CD14-positive monocyte (primary cell): Measurements from ENCODE around the gene TMEM259. TPM values are rescaled to one million over a fixed set of nuclear protein-coding genes. Genes with fewer than 3 reads are reported as not detected.

Source experiments
- DNase-seq, 3 donors: peaks; one replicate each; pipeline ENCODE4 v3.0.0-alpha.2; 2011 to 2022
- H2AFZ ChIP-seq: 2 replicates; pipeline ENCODE4 v1.6.0; 2012; ENCODE audit warnings: mild to moderate bottlenecking, low read depth, low read length, inconsistent platforms; ENCODE audit not compliant: insufficient read depth, poor library complexity, severe bottlenecking
- H3K27ac ChIP-seq, 2 donors: 1 replicate in 1 of 2; 2 replicates in 1 of 2; pipeline ENCODE4 v1.5.1; 2012 to 2013; ENCODE audit warnings: low read length in 2 of 2, control low read depth in 1 of 2, inconsistent platforms in 1 of 2, low read depth in 1 of 2, mild to moderate bottlenecking in 1 of 2
- H3K27me3 ChIP-seq, 2 donors: one replicate each; pipeline versions ENCODE4 v1.6.0 to v1.6.1; 2011 to 2013; ENCODE audit warnings: low read length in 2 of 2; ENCODE audit not compliant: control insufficient read depth in 2 of 2, insufficient read depth in 2 of 2
- H3K36me3 ChIP-seq, 2 donors: replicated peaks in 1 of 2; 1 replicate in 1 of 2; 2 replicates in 1 of 2; pipeline versions ENCODE4 v1.5.1 to v1.6.1; 2012 to 2013; ENCODE audit warnings: low read length in 2 of 2, control low read depth in 1 of 2, inconsistent platforms in 1 of 2, mild to moderate bottlenecking in 1 of 2; ENCODE audit not compliant: insufficient read depth in 2 of 2, control insufficient read depth in 1 of 2
- H3K4me1 ChIP-seq, 2 donors: 1 replicate in 1 of 2; 2 replicates in 1 of 2; pipeline versions ENCODE4 v1.5.1 to v1.6.1; 2012 to 2013; ENCODE audit warnings: low read length in 2 of 2, control low read depth in 1 of 2, inconsistent platforms in 1 of 2, mild to moderate bottlenecking in 1 of 2, moderate library complexity in 1 of 2; ENCODE audit not compliant: insufficient read depth in 2 of 2, control insufficient read depth in 1 of 2
- H3K4me2 ChIP-seq: replicated peaks from 2 replicates; pipeline ENCODE3; 2012; ENCODE audit warnings: low read length, moderate library complexity, mild to moderate bottlenecking; ENCODE audit not compliant: poor library complexity, severe bottlenecking; ENCODE audit errors: extremely low read depth
- H3K4me3 ChIP-seq, 3 experiments: fragments of 200-600 bp in 1 of 3; sonication (generic) in 1 of 3; replicated peaks in 1 of 3; 1 replicate in 2 of 3; 2 replicates in 1 of 3; pipeline ENCODE4 v1.5.1; 2011 to 2013; ENCODE audit warnings: low read length in 3 of 3, mild to moderate bottlenecking in 3 of 3, control low read depth in 2 of 3, low read depth in 2 of 3, inconsistent platforms in 1 of 3, moderate library complexity in 1 of 3
- H3K79me2 ChIP-seq: 2 replicates; pipeline ENCODE4 v1.6.0; 2012; ENCODE audit warnings: mild to moderate bottlenecking, control low read depth, inconsistent platforms, low read length, moderate library complexity; ENCODE audit not compliant: insufficient read depth
- H3K9ac ChIP-seq: 2 replicates; pipeline ENCODE4 v1.6.0; 2017; ENCODE audit warnings: low read length, mild to moderate bottlenecking; ENCODE audit not compliant: insufficient read depth, poor library complexity, severe bottlenecking
- H3K9me3 ChIP-seq, 2 donors: replicated peaks in 1 of 2; 1 replicate in 1 of 2; 2 replicates in 1 of 2; pipeline versions ENCODE4 v1.5.1 to v1.6.1; 2012 to 2013; ENCODE audit warnings: low read length in 2 of 2, control low read depth in 1 of 2; ENCODE audit not compliant: control insufficient read depth in 1 of 2, insufficient read depth in 1 of 2
- H4K20me1 ChIP-seq: 2 replicates; pipeline ENCODE4 v1.6.0; 2012; ENCODE audit warnings: mild to moderate bottlenecking, low read length, control low read depth, moderate library complexity; ENCODE audit not compliant: insufficient read depth
- H3K27ac Mint-ChIP-seq, 7 donors: one replicate each; pipeline ENCODE4 v1.8.0; 2020; ENCODE audit warnings: mild to moderate bottlenecking in 7 of 7, mixed read lengths in 7 of 7, moderate library complexity in 6 of 7, inconsistent platforms in 2 of 7
- H3K27me3 Mint-ChIP-seq, 3 donors: one replicate each; pipeline ENCODE4 v1.8.0; 2021 to 2022; ENCODE audit warnings: low read depth in 3 of 3, mild to moderate bottlenecking in 3 of 3, mixed read lengths in 3 of 3, moderate library complexity in 3 of 3, inconsistent platforms in 1 of 3
- H3K36me3 Mint-ChIP-seq, 2 donors: one replicate each; pipeline ENCODE4 v1.8.0; 2020; ENCODE audit warnings: mixed read lengths in 2 of 2, inconsistent platforms in 1 of 2, mild to moderate bottlenecking in 1 of 2
- H3K4me1 Mint-ChIP-seq: one replicate; pipeline ENCODE4 v1.8.0; 2020; ENCODE audit warnings: mild to moderate bottlenecking, mixed read lengths
- H3K4me3 Mint-ChIP-seq, 2 donors: one replicate each; pipeline ENCODE4 v1.8.0; 2020; ENCODE audit warnings: mild to moderate bottlenecking in 2 of 2, mixed read lengths in 2 of 2, moderate library complexity in 1 of 2
- H3K9me3 Mint-ChIP-seq, 7 donors: one replicate each; pipeline ENCODE4 v1.8.0; 2020 to 2022; ENCODE audit warnings: mixed read lengths in 7 of 7, mild to moderate bottlenecking in 6 of 7, moderate library complexity in 6 of 7, inconsistent platforms in 2 of 7
- CTCF ChIP-seq: fragments of 200-600 bp; IDR thresholded peaks from one replicate; pipeline ENCODE4 v1.8.0; 2022; ENCODE audit warnings: antibody characterized with exemption, mild to moderate bottlenecking
- WGBS: methylation state at CpG from one replicate; pipeline ENCODE4 v1.1.5; 2013; ENCODE audit warnings: missing lambda C conversion rate; ENCODE audit not compliant: insufficient coverage; 5-methylcytosine and 5-hydroxymethylcytosine counted together
- intact Hi-C, 2 donors: fragments of 100-400 bp; cut with micrococcal nuclease; formaldehyde crosslinking; loops; one replicate each; pipeline versions ENCODE4 v1.15.0 to v1.15.1; 2023
- polyA plus RNA-seq, 3 donors: library from polyadenylated mRNA; depleted of rRNA in 1 of 3; unstranded in 2 of 3; stranded (reverse) in 1 of 3; fragments of 300-500 nt in 2 of 3; fragments of >200 nt in 1 of 3; fragmentation: Illumina TruSeq in 2 of 3; gene quantifications; 1 replicate in 2 of 3; 2 replicates in 1 of 3; pipeline ENCODE4 v1.2.3, GENCODE V29; 2012 to 2021

TMEM259 gene
- polyA plus RNA-seq, 3 donors: 37.4 to 417 (median 45.0) TPM

- no peak overlapping the region for H3K27ac ChIP-seq
- H3K4me3 ChIP-seq: no peak overlapping the region
- H3K27me3 ChIP-seq: no peaks in the 10 kb centered on the region
- H3K4me2 ChIP-seq: no peak overlapping the region
- WGBS: 96% methylated on average over 27 of the region's 31 CpGs
- H3K9me3 Mint-ChIP-seq: peaks cover under 1 to 10% (median 6%) of the 10 kb centered on the region in 7 donors
- H3K36me3 ChIP-seq: peaks cover 39 to 67% of the 10 kb centered on the region in 2 donors
- peaks cover under 1% of the 10 kb centered on the region in 2 donors for H3K9me3 ChIP-seq
- H3K4me1 Mint-ChIP-seq: no peaks in the 10 kb centered on the region
- peaks cover 35 to 40% of the 10 kb centered on the region in 2 donors for H3K36me3 Mint-ChIP-seq
- H4K20me1 ChIP-seq: peaks cover 25% of the 10 kb centered on the region
- H3K4me1 ChIP-seq: peaks cover 5 to 9% of the 10 kb centered on the region in 2 donors
- H3K4me3 Mint-ChIP-seq: no peak overlapping the region
- no peak overlapping the region for H2AFZ ChIP-seq
- peak overlapping the region in 2 of 7 donors; percentile 35 to 77 for H3K27ac Mint-ChIP-seq
- peaks cover 0 to under 1% (median 0%) of the 10 kb centered on the region in 3 donors for H3K27me3 Mint-ChIP-seq
- intact Hi-C loops: no loop called here
- TF ChIP-seq CTCF: no peak
- H3K9ac ChIP-seq: no peak overlapping the region
- no peaks in the 10 kb centered on the region for H3K79me2 ChIP-seq
- no peak for DNase-seq
These were observed 30.3 kb upstream of the TMEM259 start for GRCh38 chr19:1050989-1051788.

- no peak overlapping the region for H3K27ac Mint-ChIP-seq
- peaks cover 0 to 4% (median 2%) of the 10 kb centered on the region in 7 donors for H3K9me3 Mint-ChIP-seq
- H3K36me3 Mint-ChIP-seq: peaks cover 32 to 40% of the 10 kb centered on the region in 2 donors
- no peaks in the 10 kb centered on the region for H3K79me2 ChIP-seq
- no peak overlapping the region for H3K4me3 Mint-ChIP-seq
- no peaks in the 10 kb centered on the region for H3K4me1 Mint-ChIP-seq
- no peaks in the 10 kb centered on the region for H3K27me3 ChIP-seq
- no peak overlapping the region for H3K9ac ChIP-seq
- no peak overlapping the region for H3K4me2 ChIP-seq
- peaks cover 36 to 63% of the 10 kb centered on the region in 2 donors for H3K36me3 ChIP-seq
- H3K27me3 Mint-ChIP-seq: peaks cover 0 to 1% (median 0%) of the 10 kb centered on the region in 3 donors
- WGBS: 41% methylated on average over 4 of the region's 11 CpGs
- H3K9me3 ChIP-seq: no peaks in the 10 kb centered on the region
- H4K20me1 ChIP-seq: peaks cover 25% of the 10 kb centered on the region
- no peak overlapping the region for H3K4me3 ChIP-seq
- no peak for DNase-seq
- no peak overlapping the region for H3K27ac ChIP-seq
- intact Hi-C loops: no loop called here
- no peak for TF ChIP-seq CTCF
- H2AFZ ChIP-seq: no peak overlapping the region
- peaks cover 5 to 9% of the 10 kb centered on the region in 2 donors for H3K4me1 ChIP-seq
These were observed 28.9 kb upstream of the TMEM259 start for GRCh38 chr19:1049800-1050199.
